Ascending aorta (tissue), 2 donors: ENCODE data around the gene PATJ. TPM values are rescaled to one million over a fixed set of nuclear protein-coding genes. Genes with fewer than 3 reads are reported as not detected.

ENCODE experiments used
- DNase-seq, 2 donors: peaks; one replicate each; pipeline ENCODE4 v3.0.0-alpha.2; 2019; ENCODE audit warnings: low spot score in 2 of 2
- H3K27ac ChIP-seq, 2 donors: fragments of 200-600 bp; sonication (generic); one replicate each; pipeline ENCODE4 v1.5.1; 2016 to 2017; ENCODE audit warnings: mild to moderate bottlenecking in 1 of 2
- H3K27me3 ChIP-seq: fragments of 200-600 bp; sonication (generic); one replicate; pipeline ENCODE4 v1.5.1; 2017
- H3K36me3 ChIP-seq, 2 donors: fragments of 200-600 bp; sonication (generic); one replicate each; pipeline ENCODE4 v1.5.1; 2016
- H3K4me1 ChIP-seq, 2 donors: fragments of 200-600 bp; sonication (generic); one replicate each; pipeline ENCODE4 v1.5.1; 2016 to 2017; ENCODE audit warnings: mild to moderate bottlenecking in 1 of 2
- H3K4me3 ChIP-seq, 2 donors: fragments of 200-600 bp; sonication (generic); one replicate each; pipeline ENCODE4 v1.5.1; 2016 to 2017; ENCODE audit warnings: mild to moderate bottlenecking in 1 of 2
- H3K9me3 ChIP-seq, 2 donors: fragments of 200-600 bp; sonication (generic); one replicate each; pipeline ENCODE4 v1.5.1; 2016
- intact Hi-C: fragments of 100-400 bp; cut with DNase I; formaldehyde crosslinking; loops from one replicate; pipeline ENCODE4 v1.15.1; 2023
- total RNA-seq: library from RNA; depleted of rRNA; stranded (reverse); fragments of >200 nt; gene quantifications from one replicate; pipeline ENCODE4 v1.1.0, GENCODE V29; 2016
- TF ChIP-seq, protein P1 (sequence below), 3 experiments: fragments of 200-600 bp in 2 of 3; fragments of 450-650 bp in 1 of 3; sonication (generic) in 2 of 3; IDR thresholded peaks; one replicate each; pipeline ENCODE4 v1.5.1; 2016 to 2019; ENCODE audit warnings: antibody characterized with exemption in 3 of 3, mild to moderate bottlenecking in 1 of 3, moderate library complexity in 1 of 3

Gene PATJ
- total RNA-seq, 1 donor from 2014 or later = 26.7 TPM

DNA sequence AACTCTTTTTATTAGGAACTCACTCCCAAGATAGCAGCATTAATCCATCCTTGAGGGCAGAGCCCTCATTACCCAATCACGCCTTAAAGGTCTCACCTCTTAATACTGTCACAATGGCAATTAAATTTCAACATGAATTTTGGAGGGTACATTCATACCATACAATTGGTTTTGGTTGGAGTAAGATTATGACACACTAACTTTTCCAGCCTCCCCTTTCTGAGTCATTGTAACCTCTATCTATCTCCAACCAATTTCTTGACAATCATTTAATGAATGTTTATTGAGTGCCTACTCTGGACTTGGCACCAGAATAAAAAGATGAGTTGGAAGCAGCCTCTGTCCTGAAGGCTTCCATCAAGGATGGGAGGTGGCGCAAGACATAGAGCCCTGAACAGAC is 358.2 kb downstream of the PATJ start:
- Histone ChIP-seq H3K36me3 (no peaks in the 10 kb centered on the region), H3K27ac (no peak overlapping the region), H3K4me1 (no peaks in the 10 kb centered on the region), H3K4me3 (no peak overlapping the region), H3K27me3 (no peaks in the 10 kb centered on the region), H3K9me3 (no peaks in the 10 kb centered on the region)
- no peak for DNase-seq
- intact Hi-C loops = no loop called here
- TF ChIP-seq, protein P1, sequence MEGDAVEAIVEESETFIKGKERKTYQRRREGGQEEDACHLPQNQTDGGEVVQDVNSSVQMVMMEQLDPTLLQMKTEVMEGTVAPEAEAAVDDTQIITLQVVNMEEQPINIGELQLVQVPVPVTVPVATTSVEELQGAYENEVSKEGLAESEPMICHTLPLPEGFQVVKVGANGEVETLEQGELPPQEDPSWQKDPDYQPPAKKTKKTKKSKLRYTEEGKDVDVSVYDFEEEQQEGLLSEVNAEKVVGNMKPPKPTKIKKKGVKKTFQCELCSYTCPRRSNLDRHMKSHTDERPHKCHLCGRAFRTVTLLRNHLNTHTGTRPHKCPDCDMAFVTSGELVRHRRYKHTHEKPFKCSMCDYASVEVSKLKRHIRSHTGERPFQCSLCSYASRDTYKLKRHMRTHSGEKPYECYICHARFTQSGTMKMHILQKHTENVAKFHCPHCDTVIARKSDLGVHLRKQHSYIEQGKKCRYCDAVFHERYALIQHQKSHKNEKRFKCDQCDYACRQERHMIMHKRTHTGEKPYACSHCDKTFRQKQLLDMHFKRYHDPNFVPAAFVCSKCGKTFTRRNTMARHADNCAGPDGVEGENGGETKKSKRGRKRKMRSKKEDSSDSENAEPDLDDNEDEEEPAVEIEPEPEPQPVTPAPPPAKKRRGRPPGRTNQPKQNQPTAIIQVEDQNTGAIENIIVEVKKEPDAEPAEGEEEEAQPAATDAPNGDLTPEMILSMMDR (IDR thresholded peaks at IDR 0.05) = no peak

GRCh38 chr1:62103846-62104245 is 361.6 kb downstream of the PATJ start:
- H3K27ac ChIP-seq = no peak overlapping the region
- TF ChIP-seq, protein P1 (IDR thresholded peaks at IDR 0.05) = no peak
- no peaks in the 10 kb centered on the region for H3K4me1 ChIP-seq
- intact Hi-C loops = no loop called here
- no peaks in the 10 kb centered on the region for H3K9me3 ChIP-seq
- H3K4me3 ChIP-seq = no peak overlapping the region
- no peaks in the 10 kb centered on the region for H3K27me3 ChIP-seq
- no peak for DNase-seq
- no peaks in the 10 kb centered on the region for H3K36me3 ChIP-seq

GRCh38 chr1:62107923-62108322 is 365.6 kb downstream of the PATJ start:
- Histone ChIP-seq H3K9me3 (no peaks in the 10 kb centered on the region), H3K27ac (no peak overlapping the region), H3K27me3 (no peaks in the 10 kb centered on the region), H3K4me1 (no peaks in the 10 kb centered on the region), H3K36me3 (no peaks in the 10 kb centered on the region), H3K4me3 (no peak overlapping the region)
- intact Hi-C loops = no loop called here
- TF ChIP-seq, protein P1 (IDR thresholded peaks at IDR 0.05) = no peak
- DNase-seq = no peak

GRCh38 chr1:62109124-62109523 is 366.8 kb downstream of the PATJ start:
- TF ChIP-seq, protein P1 (IDR thresholded peaks at IDR 0.05) = no peak
- H3K4me1 ChIP-seq = no peaks in the 10 kb centered on the region
- intact Hi-C loops = no loop called here
- H3K4me3 ChIP-seq = no peak overlapping the region
- DNase-seq = no peak
- H3K27ac ChIP-seq = no peak overlapping the region
- peaks cover 0 to 3% of the 10 kb centered on the region in 2 donors for H3K36me3 ChIP-seq
- no peaks in the 10 kb centered on the region for H3K27me3 ChIP-seq
- H3K9me3 ChIP-seq = no peaks in the 10 kb centered on the region

DNA sequence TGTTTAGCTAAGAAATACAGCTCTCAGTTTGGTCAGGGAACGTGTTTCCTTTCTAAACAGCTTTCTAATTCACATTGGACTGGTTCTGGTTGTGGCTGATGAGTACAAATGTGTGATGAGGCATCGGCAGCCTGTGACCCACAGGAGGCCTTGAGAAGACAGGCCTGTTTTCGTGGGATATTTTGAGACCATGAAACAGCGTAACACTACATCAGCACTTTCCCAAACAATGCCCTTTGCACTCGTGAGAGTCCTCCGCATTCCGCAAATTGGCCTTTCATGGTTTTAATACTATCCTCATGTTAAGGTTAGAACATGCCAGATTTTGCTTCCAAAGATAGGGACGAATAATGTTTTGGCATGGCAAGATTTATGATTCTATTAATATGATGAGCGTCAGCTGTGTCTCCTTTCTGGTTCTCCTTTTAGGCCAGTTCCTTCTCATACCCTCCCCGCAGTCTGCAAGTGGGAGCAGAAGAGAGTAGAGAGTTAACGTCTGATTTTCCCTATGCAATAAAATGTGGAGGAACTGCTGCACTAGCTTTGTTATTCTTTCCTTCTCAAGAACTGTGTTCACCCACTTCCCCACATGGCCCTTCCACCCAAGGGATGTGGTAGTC is 368.0 kb downstream of the PATJ start:
- H3K27ac ChIP-seq = no peak overlapping the region
- H3K36me3 ChIP-seq = peaks cover 0 to 3% of the 10 kb centered on the region in 2 donors
- DNase-seq = no peak
- H3K4me3 ChIP-seq = no peak overlapping the region
- intact Hi-C loops = no loop called here
- H3K9me3 ChIP-seq = no peaks in the 10 kb centered on the region
- no peaks in the 10 kb centered on the region for H3K27me3 ChIP-seq
- TF ChIP-seq, protein P1 (IDR thresholded peaks at IDR 0.05) = no peak
- no peaks in the 10 kb centered on the region for H3K4me1 ChIP-seq

DNA sequence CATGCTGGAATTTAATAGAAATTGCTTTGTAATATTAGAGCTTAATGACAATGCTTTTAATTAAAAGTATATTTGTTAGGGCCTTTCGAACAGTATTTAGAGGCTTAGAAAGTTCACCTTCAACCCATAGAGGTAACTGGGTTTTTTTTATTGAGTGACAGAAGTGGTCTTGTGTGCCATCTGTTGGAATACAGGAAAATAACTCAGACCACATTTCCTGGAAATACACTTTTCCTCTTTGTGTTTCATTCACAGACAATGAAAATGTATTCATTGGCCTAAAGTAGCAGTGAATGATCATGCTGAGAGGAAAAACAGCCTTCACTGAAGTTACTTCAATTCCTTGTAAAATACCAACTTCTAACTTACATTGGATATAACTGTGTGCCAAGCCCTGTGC is 368.8 kb downstream of the PATJ start:
- Histone ChIP-seq H3K27ac (no peak overlapping the region), H3K4me1 (no peaks in the 10 kb centered on the region), H3K9me3 (no peaks in the 10 kb centered on the region), H3K27me3 (no peaks in the 10 kb centered on the region), H3K36me3 (peaks cover 0 to 3% of the 10 kb centered on the region in 2 donors), H3K4me3 (no peak overlapping the region)
- TF ChIP-seq, protein P1 (IDR thresholded peaks at IDR 0.05) = peak in 1 of 3 experiments; percentile 13
- intact Hi-C loops = no loop called here
- no peak for DNase-seq
